Measurements from ENCODE around the gene CITED2.

CITED2 gene

GRCh38 chr6:139344186-139344963 is 30.1 kb downstream of the CITED2 start:
- DNase-seq (ENCODE audit: low read depth, low spot score): no peak
- Histone ChIP-seq H3K9ac (ENCODE audit: insufficient read length, low read depth) (no peak overlapping the region), H3K27me3 (ENCODE audit: insufficient read depth, insufficient read length) (no peaks in the 10 kb centered on the region), H3K9me3 (ENCODE audit: insufficient read depth, low read length) (no peaks in the 10 kb centered on the region), H3K4me3 (ENCODE audit: insufficient read length, low read depth) (no peak overlapping the region), H3K36me3 (ENCODE audit: insufficient read depth, insufficient read length, low read length) (no peaks in the 10 kb centered on the region), H3K4me1 (ENCODE audit: insufficient read depth, insufficient read length) (peaks cover 3% of the 10 kb centered on the region)
- TF ChIP-seq SUZ12 (IDR thresholded peaks at IDR 0.05; ENCODE audit: extremely low read depth, insufficient read depth, insufficient read length): no peak
- TF ChIP-seq YY1 (IDR thresholded peaks at IDR 0.05; ENCODE audit: insufficient read depth, insufficient read length): no peak
- TF ChIP-seq ZNF274 (IDR thresholded peaks at IDR 0.05; ENCODE audit: low read depth, low read length): no peak

GRCh38 chr6:139343052-139343750 is 31.2 kb downstream of the CITED2 start:
- no peaks in the 10 kb centered on the region for H3K36me3 ChIP-seq (ENCODE audit: insufficient read depth, insufficient read length, low read length)
- no peaks in the 10 kb centered on the region for H3K9me3 ChIP-seq (ENCODE audit: insufficient read depth, low read length)
- H3K4me1 ChIP-seq (ENCODE audit: insufficient read depth, insufficient read length): peaks cover 3% of the 10 kb centered on the region
- no peak overlapping the region for H3K4me3 ChIP-seq (ENCODE audit: insufficient read length, low read depth)
- no peak overlapping the region for H3K9ac ChIP-seq (ENCODE audit: insufficient read length, low read depth)
- H3K27me3 ChIP-seq (ENCODE audit: insufficient read depth, insufficient read length): no peaks in the 10 kb centered on the region
- TF ChIP-seq SUZ12 (IDR thresholded peaks at IDR 0.05; ENCODE audit: extremely low read depth, insufficient read depth, insufficient read length): no peak
- no peak for TF ChIP-seq ZNF274 (IDR thresholded peaks at IDR 0.05; ENCODE audit: low read depth, low read length)
- no peak for TF ChIP-seq YY1 (IDR thresholded peaks at IDR 0.05; ENCODE audit: insufficient read depth, insufficient read length)
- DNase-seq (ENCODE audit: low read depth, low spot score): no peak

GRCh38 chr6:139341060-139341459 is 33.4 kb downstream of the CITED2 start:
- TF ChIP-seq ZNF274 (IDR thresholded peaks at IDR 0.05; ENCODE audit: low read depth, low read length): no peak
- TF ChIP-seq YY1 (IDR thresholded peaks at IDR 0.05; ENCODE audit: insufficient read depth, insufficient read length): no peak
- TF ChIP-seq SUZ12 (IDR thresholded peaks at IDR 0.05; ENCODE audit: extremely low read depth, insufficient read depth, insufficient read length): no peak

GRCh38 chr6:139338795-139339194 is 35.7 kb downstream of the CITED2 start:
- no peaks in the 10 kb centered on the region for H3K9me3 ChIP-seq (ENCODE audit: insufficient read depth, low read length)
- no peak for DNase-seq (ENCODE audit: low read depth, low spot score)
- TF ChIP-seq YY1 (IDR thresholded peaks at IDR 0.05; ENCODE audit: insufficient read depth, insufficient read length) (no peak), SUZ12 (IDR thresholded peaks at IDR 0.05; ENCODE audit: extremely low read depth, insufficient read depth, insufficient read length) (no peak), ZNF274 (IDR thresholded peaks at IDR 0.05; ENCODE audit: low read depth, low read length) (no peak)
- no peaks in the 10 kb centered on the region for H3K4me1 ChIP-seq (ENCODE audit: insufficient read depth, insufficient read length)
- no peak overlapping the region for H3K4me3 ChIP-seq (ENCODE audit: insufficient read length, low read depth)
- H3K36me3 ChIP-seq (ENCODE audit: insufficient read depth, insufficient read length, low read length): no peaks in the 10 kb centered on the region
- no peak overlapping the region for H3K9ac ChIP-seq (ENCODE audit: insufficient read length, low read depth)
- H3K27me3 ChIP-seq (ENCODE audit: insufficient read depth, insufficient read length): no peaks in the 10 kb centered on the region

More at GRCh38 chr6:139341060-139341459, 33.4 kb downstream of the CITED2 start:
- no peaks in the 10 kb centered on the region for H3K27me3 ChIP-seq (ENCODE audit: insufficient read depth, insufficient read length)
- no peak for DNase-seq (ENCODE audit: low read depth, low spot score)
- H3K4me3 ChIP-seq (ENCODE audit: insufficient read length, low read depth): no peak overlapping the region
- H3K9me3 ChIP-seq (ENCODE audit: insufficient read depth, low read length): no peaks in the 10 kb centered on the region
- H3K36me3 ChIP-seq (ENCODE audit: insufficient read depth, insufficient read length, low read length): no peaks in the 10 kb centered on the region
- H3K4me1 ChIP-seq (ENCODE audit: insufficient read depth, insufficient read length): peaks cover 3% of the 10 kb centered on the region
- H3K9ac ChIP-seq (ENCODE audit: insufficient read length, low read depth): no peak overlapping the region

- Histone ChIP-seq H3K27me3 (ENCODE audit: insufficient read depth, insufficient read length) (no peaks in the 10 kb centered on the region), H3K4me1 (ENCODE audit: insufficient read depth, insufficient read length) (no peaks in the 10 kb centered on the region), H3K36me3 (ENCODE audit: insufficient read depth, insufficient read length, low read length) (no peaks in the 10 kb centered on the region), H3K4me3 (ENCODE audit: insufficient read length, low read depth) (no peak overlapping the region), H3K9ac (ENCODE audit: insufficient read length, low read depth) (no peak overlapping the region), H3K9me3 (ENCODE audit: insufficient read depth, low read length) (no peaks in the 10 kb centered on the region)
- TF ChIP-seq ZNF274 (IDR thresholded peaks at IDR 0.05; ENCODE audit: low read depth, low read length): no peak
- TF ChIP-seq SUZ12 (IDR thresholded peaks at IDR 0.05; ENCODE audit: extremely low read depth, insufficient read depth, insufficient read length): no peak
- TF ChIP-seq YY1 (IDR thresholded peaks at IDR 0.05; ENCODE audit: insufficient read depth, insufficient read length): no peak
- no peak for DNase-seq (ENCODE audit: low read depth, low spot score)
These were observed 36.6 kb downstream of the CITED2 start for GRCh38 chr6:139337830-139338229.

- Histone ChIP-seq H3K9ac (ENCODE audit: insufficient read length, low read depth) (no peak overlapping the region), H3K4me1 (ENCODE audit: insufficient read depth, insufficient read length) (no peaks in the 10 kb centered on the region), H3K4me3 (ENCODE audit: insufficient read length, low read depth) (no peak overlapping the region), H3K9me3 (ENCODE audit: insufficient read depth, low read length) (no peaks in the 10 kb centered on the region), H3K36me3 (ENCODE audit: insufficient read depth, insufficient read length, low read length) (no peaks in the 10 kb centered on the region), H3K27me3 (ENCODE audit: insufficient read depth, insufficient read length) (no peaks in the 10 kb centered on the region)
- no peak for DNase-seq (ENCODE audit: low read depth, low spot score)
- TF ChIP-seq ZNF274 (IDR thresholded peaks at IDR 0.05; ENCODE audit: low read depth, low read length): no peak
- TF ChIP-seq SUZ12 (IDR thresholded peaks at IDR 0.05; ENCODE audit: extremely low read depth, insufficient read depth, insufficient read length): no peak
- TF ChIP-seq YY1 (IDR thresholded peaks at IDR 0.05; ENCODE audit: insufficient read depth, insufficient read length): no peak
These were observed 37.4 kb downstream of the CITED2 start for GRCh38 chr6:139337001-139337400.

- Histone ChIP-seq H3K9ac (ENCODE audit: insufficient read length, low read depth) (no peak overlapping the region), H3K9me3 (ENCODE audit: insufficient read depth, low read length) (no peaks in the 10 kb centered on the region), H3K4me1 (ENCODE audit: insufficient read depth, insufficient read length) (no peaks in the 10 kb centered on the region), H3K27me3 (ENCODE audit: insufficient read depth, insufficient read length) (no peaks in the 10 kb centered on the region), H3K36me3 (ENCODE audit: insufficient read depth, insufficient read length, low read length) (no peaks in the 10 kb centered on the region), H3K4me3 (ENCODE audit: insufficient read length, low read depth) (no peak overlapping the region)
- DNase-seq (ENCODE audit: low read depth, low spot score): no peak
- TF ChIP-seq ZNF274 (IDR thresholded peaks at IDR 0.05; ENCODE audit: low read depth, low read length) (no peak), SUZ12 (IDR thresholded peaks at IDR 0.05; ENCODE audit: extremely low read depth, insufficient read depth, insufficient read length) (no peak), YY1 (IDR thresholded peaks at IDR 0.05; ENCODE audit: insufficient read depth, insufficient read length) (no peak)
These were observed 38.0 kb downstream of the CITED2 start for GRCh38 chr6:139336488-139336887.

All from NT2/D1 (cell line).